Effector memory CD8-positive, alpha-beta T cell (primary cell): ENCODE results near the gene IPO9.

Source experiments
- ATAC-seq: fragments of 150-1000 bp; cut with Tn5 transposase; replicated peaks from 2 replicates; pipeline ENCODE4 v1.10.0; 2021; ENCODE audit warnings: mild to moderate bottlenecking, moderate library complexity
- DNase-seq, 3 experiments: peaks; one replicate each; pipeline ENCODE4 v3.0.0; 2021
- H3K27ac Mint-ChIP-seq, 2 donors: one replicate each; pipeline ENCODE4 v1.8.0; 2022; ENCODE audit warnings: mild to moderate bottlenecking in 2 of 2, mixed read lengths in 2 of 2, moderate library complexity in 2 of 2
- H3K27me3 Mint-ChIP-seq, 2 donors: one replicate each; pipeline ENCODE4 v1.8.0; 2022; ENCODE audit warnings: mixed read lengths in 2 of 2
- H3K36me3 Mint-ChIP-seq: one replicate; pipeline ENCODE4 v1.8.0; 2022; ENCODE audit warnings: mild to moderate bottlenecking, moderate library complexity, mixed read lengths; ENCODE audit not compliant: insufficient read depth
- H3K4me1 Mint-ChIP-seq, 2 donors: one replicate each; pipeline ENCODE4 v1.8.0; 2022; ENCODE audit warnings: low read depth in 2 of 2, mixed read lengths in 2 of 2
- H3K4me3 Mint-ChIP-seq, 2 donors: one replicate each; pipeline ENCODE4 v1.8.0; 2022; ENCODE audit warnings: mild to moderate bottlenecking in 2 of 2, mixed read lengths in 2 of 2, moderate library complexity in 2 of 2
- H3K9me3 Mint-ChIP-seq, 2 donors: one replicate each; pipeline ENCODE4 v1.8.0; 2022; ENCODE audit warnings: mixed read lengths in 2 of 2
- total RNA-seq, 9 experiments: gene quantifications; one replicate each; lab custom pipeline; 2026; lab: John Stamatoyannopoulos, UW

The IPO9 gene
- 80.7 to 175 (median 103) reads per million in 9 experiments for total RNA-seq

DNA sequence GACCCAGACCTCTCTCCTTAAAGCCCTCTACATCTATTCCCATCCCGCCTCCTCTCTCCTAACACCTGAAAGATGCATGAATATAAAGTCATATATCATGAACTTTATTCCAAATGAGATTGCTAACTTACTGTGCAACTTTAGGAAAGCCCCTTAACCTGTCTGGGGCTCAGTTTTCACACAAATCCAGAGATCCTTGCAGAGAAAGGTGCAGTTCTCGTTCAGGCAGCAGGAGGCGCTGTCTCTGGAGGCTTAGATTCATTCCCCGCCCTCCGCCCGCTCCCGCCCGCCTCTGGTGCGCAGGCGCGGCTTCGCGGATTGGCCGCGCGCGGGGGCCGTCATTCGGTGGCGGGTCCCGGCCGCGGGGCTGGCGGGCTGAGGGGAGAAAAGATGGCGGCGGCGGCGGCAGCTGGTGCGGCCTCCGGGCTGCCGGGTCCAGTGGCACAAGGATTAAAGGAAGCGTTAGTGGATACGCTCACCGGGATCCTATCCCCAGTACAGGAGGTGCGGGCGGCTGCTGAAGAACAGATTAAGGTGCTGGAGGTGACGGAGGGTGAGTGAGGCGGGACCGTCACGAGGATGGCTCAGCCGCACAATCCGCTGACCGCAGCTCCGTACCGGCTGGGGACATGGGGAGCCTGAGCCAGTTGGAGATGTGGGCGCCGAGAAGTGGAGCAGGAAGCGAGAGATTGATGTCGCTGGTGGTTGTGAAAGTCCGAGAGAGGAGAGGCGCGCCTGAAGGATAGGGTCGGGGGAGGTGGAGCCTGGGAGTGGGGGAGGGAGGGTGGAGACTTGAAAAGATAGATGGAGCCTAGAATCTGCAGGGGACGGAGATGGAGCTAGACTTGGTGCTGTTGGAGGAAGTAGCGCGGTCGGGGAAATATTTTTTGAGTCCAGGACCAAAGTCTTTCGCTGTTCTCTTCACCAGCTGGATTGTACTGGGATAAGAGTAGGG lies at the start of gene IPO9:
Gene IPO9, plus strand, starts transcription at position 338 of the 955 bp plus-strand sequence. Its CDS starts 53 bp downstream, at position 391.
- peaks cover 20 to 35% of the 10 kb centered on the region in 2 donors for H3K4me1 Mint-ChIP-seq
- no peaks in the 10 kb centered on the region for H3K27me3 Mint-ChIP-seq
- H3K4me3 Mint-ChIP-seq, result peak within 1 kb of the TSS; percentile 97 to 99
- peak; percentile 91 for ATAC-seq
- H3K27ac Mint-ChIP-seq, result peak within 1 kb of the TSS; percentile 97
- H3K9me3 Mint-ChIP-seq, result no peaks in the 10 kb centered on the region
- DNase-seq, result peak; percentile 94 to 95 (median 95)
- peaks cover 14% of the 10 kb centered on the region for H3K36me3 Mint-ChIP-seq

DNA sequence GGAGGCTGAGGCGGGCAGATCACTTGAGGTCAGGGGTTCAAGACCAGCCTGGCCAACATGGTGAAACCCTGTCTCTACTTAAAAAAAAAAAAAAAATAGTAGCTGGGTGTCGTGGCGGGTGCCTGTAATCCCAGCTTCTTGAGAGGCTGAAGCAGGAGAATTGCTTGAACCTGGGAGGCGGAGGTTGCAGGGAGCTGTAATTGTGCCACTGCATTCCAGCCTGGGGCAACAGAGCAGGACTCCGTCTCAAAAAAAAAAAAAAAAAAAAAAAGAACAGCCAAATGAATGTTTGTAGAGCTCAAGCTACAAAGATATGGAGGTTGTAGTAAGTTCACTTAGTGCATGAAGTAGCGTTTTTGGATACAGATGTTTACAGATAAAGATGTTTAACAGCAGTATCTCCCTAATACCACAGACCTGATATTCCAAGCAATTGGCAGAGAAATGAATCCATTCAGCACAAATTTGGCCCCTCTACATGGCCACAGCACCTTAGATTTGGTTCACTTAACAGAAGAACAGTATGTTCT lies 49.5 kb upstream of the IPO9 start:
- Mint-ChIP-seq H3K9me3 (no peaks in the 10 kb centered on the region), H3K27ac (no peak overlapping the region), H3K36me3 (no peaks in the 10 kb centered on the region), H3K27me3 (peaks cover 0 to 1% of the 10 kb centered on the region in 2 donors), H3K4me1 (no peaks in the 10 kb centered on the region), H3K4me3 (no peak overlapping the region)
- ATAC-seq (no peak), DNase-seq (no peak)

DNA sequence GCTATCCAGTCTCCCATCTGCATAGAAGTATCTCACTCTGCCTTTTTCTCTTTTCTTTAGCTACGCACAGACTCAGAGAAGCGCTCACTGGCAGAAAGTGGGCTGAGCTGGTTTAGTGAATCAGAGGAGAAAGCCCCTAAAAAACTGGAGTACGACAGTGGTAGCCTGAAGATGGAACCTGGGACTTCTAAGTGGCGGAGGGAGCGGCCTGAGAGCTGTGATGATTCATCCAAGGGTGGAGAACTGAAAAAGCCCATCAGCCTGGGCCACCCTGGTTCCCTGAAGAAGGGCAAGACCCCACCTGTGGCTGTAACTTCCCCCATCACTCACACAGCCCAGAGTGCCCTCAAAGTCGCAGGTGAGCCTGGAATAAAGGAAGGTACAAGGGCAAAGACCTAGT lies 48.0 kb upstream of the IPO9 start:
- Mint-ChIP-seq H3K9me3 (no peaks in the 10 kb centered on the region), H3K4me1 (no peaks in the 10 kb centered on the region), H3K36me3 (peaks cover 3% of the 10 kb centered on the region), H3K27ac (no peak overlapping the region), H3K27me3 (no peaks in the 10 kb centered on the region), H3K4me3 (no peak overlapping the region)
- ATAC-seq, result no peak
- DNase-seq, result no peak

DNA sequence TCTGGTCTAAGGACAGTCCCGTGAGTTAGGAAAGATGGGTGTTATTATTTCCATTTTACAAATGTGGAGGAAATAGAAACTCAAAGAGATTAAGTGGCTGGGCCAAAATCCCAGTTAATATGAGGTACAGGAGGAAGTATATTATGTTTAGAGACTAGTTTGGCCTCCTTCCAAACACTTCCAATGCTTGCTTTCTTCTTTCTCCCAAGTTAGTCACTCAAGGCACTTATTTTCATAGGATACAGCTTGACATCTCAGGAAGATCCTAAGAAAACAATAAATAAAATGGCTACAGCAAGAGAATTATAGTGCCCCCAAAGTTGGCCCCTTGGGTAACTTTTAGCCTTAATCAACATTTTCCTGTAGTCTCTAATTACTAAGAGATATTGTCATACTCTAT lies 47.5 kb upstream of the IPO9 start:
- H3K4me1 Mint-ChIP-seq, result no peaks in the 10 kb centered on the region
- no peak for ATAC-seq
- no peak overlapping the region for H3K4me3 Mint-ChIP-seq
- peaks cover 3% of the 10 kb centered on the region for H3K36me3 Mint-ChIP-seq
- no peak overlapping the region for H3K27ac Mint-ChIP-seq
- no peaks in the 10 kb centered on the region for H3K9me3 Mint-ChIP-seq
- H3K27me3 Mint-ChIP-seq, result no peaks in the 10 kb centered on the region
- DNase-seq, result no peak

DNA sequence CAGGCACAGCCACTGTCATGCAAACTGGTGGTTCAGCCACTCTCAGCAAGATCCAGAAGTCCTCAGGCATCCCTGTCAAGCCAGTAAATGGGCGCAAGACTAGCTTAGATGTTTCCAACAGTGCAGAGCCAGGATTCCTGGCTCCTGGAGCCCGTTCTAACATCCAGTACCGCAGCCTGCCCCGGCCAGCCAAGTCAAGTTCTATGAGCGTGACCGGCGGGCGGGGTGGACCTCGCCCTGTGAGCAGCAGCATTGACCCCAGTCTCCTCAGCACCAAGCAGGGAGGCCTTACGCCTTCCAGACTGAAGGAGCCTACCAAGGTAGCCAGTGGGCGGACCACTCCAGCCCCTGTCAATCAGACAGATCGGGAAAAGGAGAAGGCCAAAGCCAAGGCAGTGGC lies 46.6 kb upstream of the IPO9 start:
- DNase-seq, result no peak
- peaks cover 3% of the 10 kb centered on the region for H3K36me3 Mint-ChIP-seq

DNA sequence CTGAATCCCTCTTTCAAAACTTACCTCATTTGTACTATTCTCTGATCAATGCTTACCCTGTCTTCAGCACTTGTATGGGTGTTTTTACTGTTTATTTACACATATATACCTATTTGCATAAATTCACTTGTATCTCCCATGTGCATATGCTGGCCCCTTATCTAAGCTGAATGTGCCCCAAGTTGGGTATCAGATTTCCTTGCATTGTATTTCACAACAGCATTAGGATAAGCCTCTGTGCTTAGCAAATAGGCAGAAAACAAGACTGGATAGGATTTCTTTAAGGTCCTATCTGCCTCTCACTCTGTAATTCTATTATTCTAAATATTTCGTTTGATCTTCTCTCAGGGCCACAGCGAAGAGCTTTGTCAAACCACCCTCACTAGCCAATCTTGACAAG lies 45.9 kb upstream of the IPO9 start:
- Mint-ChIP-seq H3K4me3 (no peak overlapping the region), H3K36me3 (peaks cover 3% of the 10 kb centered on the region), H3K27me3 (no peaks in the 10 kb centered on the region), H3K9me3 (no peaks in the 10 kb centered on the region), H3K27ac (no peak overlapping the region), H3K4me1 (no peaks in the 10 kb centered on the region)
- ATAC-seq (no peak), DNase-seq (no peak)

More for the DNA sequence above, 46.6 kb upstream of the IPO9 start:
- Mint-ChIP-seq H3K27me3 (no peaks in the 10 kb centered on the region), H3K9me3 (no peaks in the 10 kb centered on the region), H3K4me3 (no peak overlapping the region), H3K4me1 (no peaks in the 10 kb centered on the region), H3K27ac (no peak overlapping the region)
- ATAC-seq, result no peak

DNA sequence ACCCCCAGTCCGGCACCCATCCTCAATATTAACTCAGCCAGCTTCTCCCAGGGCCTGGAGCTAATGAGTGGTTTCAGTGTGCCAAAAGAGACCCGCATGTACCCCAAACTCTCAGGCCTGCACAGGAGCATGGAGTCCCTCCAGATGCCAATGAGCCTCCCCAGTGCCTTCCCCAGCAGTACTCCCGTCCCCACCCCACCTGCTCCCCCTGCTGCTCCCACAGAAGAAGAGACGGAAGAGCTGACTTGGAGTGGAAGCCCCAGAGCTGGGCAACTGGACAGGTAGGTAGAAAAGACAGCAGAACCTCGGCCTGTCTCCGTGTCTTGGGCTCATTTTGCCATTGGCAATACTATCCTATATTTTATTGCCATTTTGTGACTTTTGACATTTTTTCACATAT lies 45.4 kb upstream of the IPO9 start:
- H3K4me1 Mint-ChIP-seq, result no peaks in the 10 kb centered on the region
- peaks cover 3% of the 10 kb centered on the region for H3K36me3 Mint-ChIP-seq
- ATAC-seq (no peak), DNase-seq (no peak)
- H3K27me3 Mint-ChIP-seq, result no peaks in the 10 kb centered on the region
- no peaks in the 10 kb centered on the region for H3K9me3 Mint-ChIP-seq
- no peak overlapping the region for H3K27ac Mint-ChIP-seq
- H3K4me3 Mint-ChIP-seq, result no peak overlapping the region

DNA sequence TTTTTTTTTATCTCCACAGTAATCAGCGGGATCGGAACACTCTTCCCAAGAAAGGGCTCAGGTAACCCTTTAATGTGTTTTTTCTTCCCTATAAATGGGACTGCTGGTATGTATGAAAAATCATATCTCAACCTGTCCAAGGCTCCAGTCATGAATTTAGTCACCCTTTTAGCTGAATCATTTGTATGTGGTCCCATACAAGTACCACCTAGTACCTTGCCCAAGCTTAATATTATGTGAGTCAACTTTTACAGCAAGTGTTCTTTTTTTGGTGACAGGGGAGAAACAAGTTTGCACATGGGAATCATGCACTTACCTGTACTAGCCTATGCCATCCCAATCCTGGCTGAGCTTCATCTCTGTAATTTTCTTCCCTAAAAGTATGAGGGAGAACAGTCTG lies 43.7 kb upstream of the IPO9 start:
- Mint-ChIP-seq H3K27me3 (peaks cover 0 to 2% of the 10 kb centered on the region in 2 donors), H3K27ac (no peak overlapping the region), H3K36me3 (peaks cover 3% of the 10 kb centered on the region), H3K9me3 (no peaks in the 10 kb centered on the region), H3K4me1 (no peaks in the 10 kb centered on the region), H3K4me3 (no peak overlapping the region)
- ATAC-seq (no peak), DNase-seq (no peak)

DNA sequence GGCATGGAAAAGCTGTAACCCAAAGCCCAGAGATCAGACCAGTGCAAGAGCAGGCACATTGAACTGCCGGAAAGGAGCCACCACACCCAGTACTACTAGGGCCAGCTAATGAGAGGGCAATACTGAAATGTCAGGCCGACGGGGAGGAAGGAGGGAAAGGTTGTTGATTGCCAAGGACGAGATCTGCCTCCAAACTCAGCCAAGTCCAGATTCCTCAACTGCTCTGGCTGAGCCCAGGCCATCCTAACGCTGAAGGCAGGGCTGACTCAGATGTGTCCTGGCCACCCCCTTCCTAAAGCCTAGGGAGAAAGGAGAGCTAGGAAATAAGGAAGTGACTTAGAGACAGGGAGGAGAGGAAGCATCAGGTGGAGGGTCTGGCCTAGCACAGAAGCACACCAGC lies 42.1 kb upstream of the IPO9 start:
- no peak overlapping the region for H3K27ac Mint-ChIP-seq
- H3K9me3 Mint-ChIP-seq, result no peaks in the 10 kb centered on the region
- no peak for DNase-seq
- no peaks in the 10 kb centered on the region for H3K4me1 Mint-ChIP-seq
- H3K36me3 Mint-ChIP-seq, result peaks cover 3% of the 10 kb centered on the region
- H3K4me3 Mint-ChIP-seq, result no peak overlapping the region
- peaks cover 0 to 6% of the 10 kb centered on the region in 2 donors for H3K27me3 Mint-ChIP-seq
- no peak for ATAC-seq

DNA sequence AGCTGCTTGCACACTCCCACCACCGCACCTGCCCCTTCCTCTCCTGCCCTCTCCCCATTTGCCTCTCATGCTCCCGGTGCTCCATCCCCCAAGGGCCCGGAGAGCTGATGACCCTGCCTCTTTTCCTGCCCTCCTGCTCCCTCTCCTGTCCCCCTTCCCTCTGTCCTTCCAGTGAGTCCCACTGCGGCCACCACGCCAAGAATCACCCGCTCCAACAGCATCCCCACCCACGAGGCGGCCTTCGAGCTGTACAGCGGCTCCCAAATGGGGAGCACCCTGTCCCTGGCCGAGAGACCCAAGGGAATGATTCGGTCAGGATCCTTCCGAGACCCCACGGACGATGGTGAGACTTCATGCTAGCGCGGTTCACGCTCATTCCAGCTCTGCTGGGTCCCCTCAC lies 40.7 kb upstream of the IPO9 start:
- peaks cover 3% of the 10 kb centered on the region for H3K36me3 Mint-ChIP-seq
- H3K27me3 Mint-ChIP-seq, result peaks cover 0 to 6% of the 10 kb centered on the region in 2 donors
- H3K4me1 Mint-ChIP-seq, result no peaks in the 10 kb centered on the region
- no peak overlapping the region for H3K4me3 Mint-ChIP-seq
- no peak for ATAC-seq
- no peaks in the 10 kb centered on the region for H3K9me3 Mint-ChIP-seq
- H3K27ac Mint-ChIP-seq, result no peak overlapping the region
- no peak for DNase-seq

DNA sequence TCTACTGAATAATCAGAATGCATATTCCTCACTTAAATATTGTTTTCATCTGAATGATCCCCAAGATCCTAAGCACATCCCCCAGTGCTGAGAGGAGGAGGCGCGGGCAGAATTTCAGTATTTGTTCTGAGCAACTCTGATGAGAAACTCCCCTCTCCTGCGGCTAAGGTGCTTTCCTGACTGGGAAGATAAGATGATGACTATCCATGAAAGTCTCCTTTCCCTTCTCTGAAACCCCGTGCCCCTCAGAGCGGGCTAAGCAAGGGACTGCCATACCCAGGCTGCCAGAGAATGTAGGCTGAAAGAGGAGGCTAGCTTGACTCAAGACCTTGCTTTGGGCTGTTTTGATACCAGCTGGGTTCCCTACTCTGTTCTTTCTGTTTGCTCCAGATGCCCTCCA lies 39.7 kb upstream of the IPO9 start:
- H3K27me3 Mint-ChIP-seq, result peaks cover 0 to 6% of the 10 kb centered on the region in 2 donors
- H3K27ac Mint-ChIP-seq, result no peak overlapping the region
- no peaks in the 10 kb centered on the region for H3K9me3 Mint-ChIP-seq
- ATAC-seq (no peak), DNase-seq (no peak)
- peaks cover 3% of the 10 kb centered on the region for H3K36me3 Mint-ChIP-seq
- H3K4me3 Mint-ChIP-seq, result no peak overlapping the region
- H3K4me1 Mint-ChIP-seq, result no peaks in the 10 kb centered on the region

DNA sequence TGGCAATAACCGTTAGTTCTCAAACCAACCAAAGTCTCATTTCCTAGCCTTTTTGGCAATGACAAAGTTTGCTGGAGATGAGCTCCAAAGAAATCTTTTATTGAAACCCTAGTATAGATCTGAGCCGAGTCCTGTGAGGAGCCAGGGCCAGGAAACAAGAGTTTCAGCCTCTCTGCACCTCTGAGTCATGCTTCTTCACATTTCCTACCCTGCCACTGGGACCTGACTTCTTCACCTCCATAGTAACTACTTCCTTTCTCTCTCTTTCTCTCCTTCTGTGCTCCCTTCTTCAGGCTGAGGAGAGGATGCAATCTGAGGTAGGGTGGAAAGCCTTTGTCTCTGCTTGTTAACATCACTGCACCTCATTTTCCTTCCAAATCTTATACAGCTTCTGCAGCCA lies 38.7 kb upstream of the IPO9 start:
- ATAC-seq, result no peak

DNA sequence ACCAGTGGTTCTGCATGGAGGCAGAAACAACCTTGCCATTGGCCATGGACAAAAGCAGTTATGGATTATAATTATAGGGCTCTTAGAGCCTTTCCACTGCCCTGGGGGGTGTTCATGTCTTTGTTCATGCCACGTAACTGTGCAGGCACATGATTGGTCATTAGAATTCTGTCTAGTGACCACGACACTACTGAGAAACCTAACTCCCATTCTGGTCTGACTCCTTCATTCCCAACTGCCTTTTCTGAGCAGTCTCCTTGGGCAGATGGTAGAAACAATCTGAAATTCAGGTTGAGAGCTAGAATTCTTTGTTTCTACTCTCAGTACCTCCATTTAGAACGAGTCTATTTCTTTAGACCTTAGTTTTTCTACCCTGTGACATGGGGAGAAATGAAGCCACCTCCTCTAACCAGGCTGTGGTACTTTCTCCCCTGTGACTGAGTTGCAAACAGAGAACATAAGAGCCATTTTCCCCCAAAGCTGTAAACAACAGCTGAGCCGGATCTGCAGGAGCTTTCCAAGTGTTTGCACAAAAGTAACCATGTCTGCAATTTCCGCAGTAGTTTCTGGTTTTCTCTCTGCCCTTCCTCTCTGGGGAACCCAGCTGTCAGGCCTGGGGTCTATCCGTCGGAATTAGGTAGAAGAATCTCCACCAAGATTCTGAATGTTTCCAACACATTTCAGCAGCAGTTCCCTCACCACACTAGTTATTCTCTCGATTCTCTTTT lies 37.7 kb upstream of the IPO9 start:
- no peak overlapping the region for H3K4me3 Mint-ChIP-seq
- no peaks in the 10 kb centered on the region for H3K9me3 Mint-ChIP-seq
- DNase-seq (no peak), ATAC-seq (no peak)
- H3K4me1 Mint-ChIP-seq, result no peaks in the 10 kb centered on the region
- no peak overlapping the region for H3K27ac Mint-ChIP-seq
- H3K27me3 Mint-ChIP-seq, result peaks cover 0 to 6% of the 10 kb centered on the region in 2 donors
- no peaks in the 10 kb centered on the region for H3K36me3 Mint-ChIP-seq

More for the DNA sequence above, 38.7 kb upstream of the IPO9 start:
- Mint-ChIP-seq H3K27me3 (peaks cover 0 to 6% of the 10 kb centered on the region in 2 donors), H3K36me3 (no peaks in the 10 kb centered on the region), H3K4me1 (no peaks in the 10 kb centered on the region), H3K4me3 (no peak overlapping the region), H3K9me3 (no peaks in the 10 kb centered on the region), H3K27ac (no peak overlapping the region)
- DNase-seq, result no peak
